Glomerular visceral epithelial cell (primary cell): ENCODE results near the gene RNASET2.

Experiments used
- DNase-seq: peaks from one replicate; pipeline ENCODE4 v3.0.0-alpha.2; 2016; ENCODE audit errors: extremely low spot score

Gene RNASET2, protein sequence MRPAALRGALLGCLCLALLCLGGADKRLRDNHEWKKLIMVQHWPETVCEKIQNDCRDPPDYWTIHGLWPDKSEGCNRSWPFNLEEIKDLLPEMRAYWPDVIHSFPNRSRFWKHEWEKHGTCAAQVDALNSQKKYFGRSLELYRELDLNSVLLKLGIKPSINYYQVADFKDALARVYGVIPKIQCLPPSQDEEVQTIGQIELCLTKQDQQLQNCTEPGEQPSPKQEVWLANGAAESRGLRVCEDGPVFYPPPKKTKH

DNA sequence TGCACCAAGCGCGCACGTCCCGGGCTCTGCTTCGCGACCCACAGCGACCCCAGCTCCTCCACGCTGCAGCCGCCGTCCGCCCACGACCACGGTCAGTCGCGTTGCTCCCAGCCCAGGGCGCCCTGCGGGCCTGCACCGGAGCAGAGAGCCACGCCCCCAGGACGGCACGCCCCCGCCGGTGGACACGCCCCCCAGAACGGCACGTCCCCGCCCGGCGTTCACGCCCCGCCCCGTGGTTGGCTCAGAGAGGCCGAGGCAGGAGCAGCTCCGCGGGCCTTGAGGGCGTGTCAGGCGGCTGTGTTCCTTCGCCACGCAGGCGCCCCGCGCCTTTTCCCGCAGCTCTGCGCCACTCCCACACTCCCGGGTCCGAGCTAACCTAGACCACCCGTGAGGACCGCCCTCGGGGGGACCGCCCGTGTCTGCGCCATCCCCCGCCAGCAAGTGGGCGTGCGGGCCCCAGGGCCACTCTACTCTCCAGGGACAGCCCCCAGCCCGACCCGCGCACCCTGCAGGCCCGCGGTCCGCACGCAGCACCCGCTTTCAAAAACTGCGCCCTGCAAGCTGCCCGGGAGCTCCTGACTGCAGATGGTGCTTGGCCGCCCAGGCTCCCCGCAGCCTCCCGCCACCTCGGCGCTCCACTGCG is at the start of gene RNASET2:
Gene RNASET2, minus strand, starts transcription at position 107 of the 643 bp plus-strand sequence. CDS start 368 bp downstream, outside the sequence.
- DNase-seq, result peak; percentile 93

DNA sequence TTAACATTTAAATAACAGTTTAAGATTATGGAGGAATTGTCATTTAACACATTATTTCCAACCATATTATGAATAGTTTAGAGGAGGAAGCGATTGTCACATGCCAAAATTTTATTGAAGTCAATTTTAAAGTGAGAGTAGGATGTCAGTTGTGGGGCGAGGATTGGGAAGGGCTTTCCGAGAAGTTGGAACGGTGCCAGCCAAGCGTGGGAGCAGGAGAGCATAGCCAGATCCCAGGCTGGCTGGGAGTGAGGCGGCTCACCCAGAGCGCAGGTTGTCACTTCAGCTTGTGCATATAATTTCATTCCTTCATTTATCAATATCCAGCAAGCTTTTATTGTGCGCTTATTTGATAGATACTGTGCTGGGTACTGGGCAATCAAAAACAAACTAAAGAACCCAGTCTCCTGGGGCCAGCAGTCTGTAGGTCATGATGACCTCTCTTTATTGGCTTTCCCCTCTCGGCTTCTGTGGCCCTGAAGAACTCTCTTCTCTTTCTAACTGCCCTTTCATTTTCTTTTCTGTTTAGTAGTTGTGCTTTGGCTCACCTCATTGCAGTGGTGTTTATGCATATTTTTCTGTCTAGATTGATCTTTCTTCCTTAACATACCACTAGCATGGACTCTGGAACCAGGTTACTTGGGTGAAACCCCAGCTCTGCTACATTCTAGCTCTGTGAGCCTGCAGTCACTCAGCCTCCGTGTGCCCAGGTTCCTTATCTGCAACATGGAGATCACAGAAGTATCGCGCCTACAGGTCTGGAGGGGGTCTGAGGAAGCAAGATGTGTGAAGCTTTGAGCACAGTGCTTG is 49.2 kb upstream of the RNASET2 start:
- DNase-seq, result no peak

DNA sequence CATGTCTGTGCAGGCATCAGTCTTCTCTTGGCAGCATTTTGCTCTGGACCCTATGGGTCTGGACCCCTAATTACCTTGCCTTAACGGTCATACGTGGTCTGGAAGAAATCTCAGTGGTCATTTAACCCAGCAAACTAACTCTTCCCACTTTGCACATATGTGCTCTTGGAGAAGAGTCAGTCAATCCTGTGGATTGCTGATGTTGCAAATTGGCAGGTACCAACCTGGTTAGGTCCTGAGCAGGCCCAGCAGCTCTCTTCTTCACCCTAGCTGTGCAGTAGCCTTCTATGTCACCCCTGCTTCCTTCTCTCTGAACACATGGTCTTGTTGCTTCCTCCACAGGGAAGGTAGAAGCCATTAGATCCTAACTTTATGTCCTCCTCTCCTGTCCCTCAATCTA is 44.4 kb upstream of the RNASET2 start:
- DNase-seq, result no peak

DNA sequence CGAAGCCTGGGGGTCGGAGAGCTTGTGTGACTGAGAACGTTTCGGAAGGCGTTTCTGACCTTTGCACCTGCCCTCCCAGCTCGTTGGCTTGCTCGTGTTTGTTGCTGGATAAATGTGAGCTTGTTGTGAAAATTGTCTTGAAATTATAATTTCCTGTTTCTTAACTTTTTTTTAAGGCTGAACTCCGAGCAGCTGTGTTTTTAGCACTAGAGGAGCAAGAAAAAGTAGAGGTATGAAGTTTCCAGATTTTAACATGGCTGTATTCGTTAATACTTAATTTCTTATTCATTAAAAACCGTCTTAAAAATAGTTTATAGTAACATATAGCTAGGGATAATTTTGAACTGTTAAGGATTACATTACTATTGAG is 43.5 kb upstream of the RNASET2 start:
- DNase-seq, result no peak

DNA sequence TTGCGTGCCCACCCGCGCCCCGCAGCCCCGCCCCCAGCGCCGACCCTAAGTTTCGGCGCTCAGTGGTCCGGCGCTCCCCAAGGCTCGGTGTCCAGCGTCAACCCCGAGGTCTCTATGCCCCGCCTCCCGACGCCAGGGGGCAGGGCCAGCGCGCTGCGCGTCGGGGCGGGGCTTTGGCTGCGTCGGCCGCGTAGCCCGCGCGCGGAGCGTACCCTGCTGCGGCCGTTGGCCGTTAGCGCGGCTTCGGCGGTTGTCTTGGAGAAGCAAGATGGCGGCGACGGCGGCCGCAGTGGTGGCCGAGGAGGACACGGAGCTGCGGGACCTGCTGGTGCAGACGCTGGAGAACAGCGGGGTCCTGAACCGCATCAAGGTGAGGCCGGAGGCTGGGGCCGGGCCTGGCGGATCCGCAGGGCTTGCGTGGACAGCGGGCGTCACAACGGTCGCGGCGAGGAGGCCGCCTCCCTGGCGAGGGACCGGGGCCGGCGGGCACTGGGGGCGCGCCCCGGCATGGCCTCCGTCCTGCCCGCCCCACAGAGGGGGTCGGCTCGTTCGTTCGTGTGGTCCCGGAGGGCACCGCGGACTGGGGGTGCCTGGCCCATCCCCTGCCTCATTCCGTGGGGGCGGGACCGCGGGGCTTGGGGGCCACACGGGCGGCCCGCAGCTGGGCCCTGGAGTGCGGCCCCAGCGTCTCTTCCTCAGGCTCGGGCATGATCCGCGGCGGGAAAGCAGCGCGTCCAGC is 43.0 kb upstream of the RNASET2 start, which contains the start of gene CEP43:
Gene CEP43, plus strand, starts transcription at position 253 of the 739 bp plus-strand sequence. Its CDS starts 16 bp downstream, at position 269.
- peak; percentile 98 for DNase-seq

DNA sequence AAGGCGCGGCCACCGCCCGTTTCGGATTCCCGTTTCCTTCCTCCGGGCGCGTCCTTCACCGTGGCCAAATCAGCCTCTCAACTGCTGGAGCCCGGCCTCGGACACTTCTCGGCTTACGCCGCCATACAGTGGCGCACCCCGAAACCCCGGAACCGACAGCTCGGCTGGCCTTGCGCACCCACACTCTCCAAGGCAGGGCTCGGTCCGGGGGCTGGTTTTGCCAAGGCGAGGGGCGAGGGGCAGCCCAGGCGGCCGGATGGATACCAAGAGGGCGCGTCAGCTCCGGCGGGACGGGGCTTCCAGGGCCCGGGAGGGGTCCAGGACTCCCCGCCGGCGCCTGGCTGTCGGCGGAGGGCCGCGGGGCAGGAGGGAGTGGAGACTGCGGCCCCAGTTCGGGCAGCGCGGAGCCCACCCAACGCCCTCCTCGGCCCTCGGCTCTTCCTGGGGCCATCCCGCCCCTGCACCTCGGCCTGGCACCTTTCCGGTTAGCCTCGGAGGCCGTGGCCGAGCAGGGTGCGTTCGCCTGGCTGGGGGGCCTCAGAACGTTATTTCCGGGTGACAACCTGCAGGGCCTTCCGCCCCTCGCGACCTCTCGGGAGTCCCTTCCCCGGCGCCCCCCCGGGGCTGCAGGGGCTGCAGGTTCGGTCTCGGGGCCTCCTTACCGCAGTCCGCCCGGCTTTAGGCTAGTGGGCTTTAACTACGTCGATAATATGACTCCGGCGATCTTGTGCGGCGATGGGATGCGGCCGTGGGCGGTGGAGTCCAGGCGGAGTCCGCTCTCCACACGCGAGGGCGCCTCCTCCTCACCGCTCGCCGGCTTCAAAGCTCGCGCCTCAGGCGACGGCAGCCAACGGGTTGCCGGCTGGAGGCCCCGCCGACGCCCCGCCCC is 42.1 kb upstream of the RNASET2 start:
- DNase-seq, result peak; percentile 5

DNA sequence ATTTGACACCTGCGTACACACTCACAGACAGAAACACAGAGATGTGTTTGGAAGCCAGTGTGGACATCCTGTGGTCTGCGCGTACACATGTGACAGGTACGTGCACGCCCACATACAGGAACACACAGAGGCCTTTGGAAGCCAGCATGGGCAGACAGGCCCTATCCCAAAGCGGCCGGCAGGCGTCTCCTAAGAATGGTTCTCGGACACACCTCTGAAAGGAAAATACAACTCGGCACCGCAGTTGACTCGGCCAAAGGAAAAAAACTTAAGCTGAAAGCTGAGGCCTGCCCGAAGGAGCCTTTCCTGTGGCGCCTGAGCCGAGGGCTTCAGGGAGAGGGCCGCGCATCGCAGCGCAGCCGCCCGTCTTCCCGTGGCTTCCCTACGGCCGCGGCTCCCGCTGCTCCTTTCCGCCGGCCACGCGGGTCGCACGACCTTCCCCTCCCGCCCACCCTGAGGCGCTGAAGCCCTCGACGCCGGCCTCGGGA is 41.5 kb upstream of the RNASET2 start:
- peak; percentile 81 for DNase-seq

DNA sequence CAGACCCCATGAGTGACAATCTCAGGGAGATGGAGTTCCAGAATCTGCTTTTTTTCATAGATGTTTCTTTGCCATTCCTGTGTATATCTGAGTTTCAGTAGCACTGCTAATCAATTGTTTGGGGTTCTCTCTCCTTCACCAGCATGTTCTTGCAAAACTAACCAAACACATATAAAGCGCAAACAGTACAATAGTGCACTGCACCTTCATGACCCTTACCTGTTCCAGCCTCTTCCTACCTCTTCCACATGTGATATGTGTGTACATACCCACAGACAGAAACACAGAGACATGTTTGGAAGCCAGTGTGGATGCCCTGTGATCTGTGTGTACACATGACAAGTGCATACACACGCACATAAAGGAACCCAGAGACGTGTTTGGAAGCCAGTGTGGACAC is 41.0 kb upstream of the RNASET2 start:
- no peak for DNase-seq

DNA sequence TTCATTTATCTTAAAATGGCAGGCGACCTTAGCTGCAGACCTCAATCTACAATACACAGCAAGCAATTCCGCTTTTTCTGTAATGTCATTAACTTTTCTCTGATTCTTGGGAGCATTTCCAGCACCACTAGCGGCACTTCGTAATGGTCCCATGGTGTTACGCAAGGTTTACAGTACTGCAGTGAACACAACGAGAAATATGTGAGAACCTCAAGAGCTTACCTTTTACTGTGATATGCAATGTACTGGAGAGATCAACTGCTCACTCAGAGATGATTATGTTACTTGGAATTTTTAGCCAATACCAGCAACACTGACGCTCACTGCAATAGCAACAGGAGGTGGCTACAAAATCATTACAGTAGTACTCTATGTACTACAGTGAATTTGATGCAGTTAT is 40.1 kb upstream of the RNASET2 start:
- DNase-seq, result no peak

DNA sequence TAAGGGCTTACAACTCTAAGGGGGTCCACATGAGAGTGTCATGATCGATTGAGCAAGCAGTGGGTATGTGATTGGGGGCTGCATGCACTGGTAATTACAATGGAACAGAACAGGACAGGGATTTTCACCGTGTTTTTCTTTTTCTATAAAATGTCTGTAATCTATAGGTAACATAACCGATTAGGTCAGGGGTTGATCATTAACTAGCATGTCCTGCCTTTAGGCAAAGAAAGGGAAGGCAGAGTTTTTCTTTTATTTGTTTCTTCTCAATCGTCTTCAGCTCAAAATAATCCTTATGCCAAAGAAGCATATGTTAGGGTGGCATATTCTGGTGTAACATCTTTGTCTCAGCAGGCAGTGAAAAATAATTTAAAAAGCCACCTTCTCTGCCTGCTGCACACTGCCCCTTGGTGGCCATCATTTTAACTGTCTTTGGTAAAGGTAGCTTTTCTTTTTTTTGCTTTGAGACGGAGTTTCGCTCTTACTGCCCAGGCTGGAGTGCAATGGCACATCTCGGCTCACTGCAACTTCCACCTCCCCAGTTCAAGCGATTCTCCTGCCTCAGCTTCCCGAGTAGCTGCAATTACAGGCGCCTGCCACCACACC is 33.2 kb upstream of the RNASET2 start:
- peak; percentile 37 for DNase-seq

DNA sequence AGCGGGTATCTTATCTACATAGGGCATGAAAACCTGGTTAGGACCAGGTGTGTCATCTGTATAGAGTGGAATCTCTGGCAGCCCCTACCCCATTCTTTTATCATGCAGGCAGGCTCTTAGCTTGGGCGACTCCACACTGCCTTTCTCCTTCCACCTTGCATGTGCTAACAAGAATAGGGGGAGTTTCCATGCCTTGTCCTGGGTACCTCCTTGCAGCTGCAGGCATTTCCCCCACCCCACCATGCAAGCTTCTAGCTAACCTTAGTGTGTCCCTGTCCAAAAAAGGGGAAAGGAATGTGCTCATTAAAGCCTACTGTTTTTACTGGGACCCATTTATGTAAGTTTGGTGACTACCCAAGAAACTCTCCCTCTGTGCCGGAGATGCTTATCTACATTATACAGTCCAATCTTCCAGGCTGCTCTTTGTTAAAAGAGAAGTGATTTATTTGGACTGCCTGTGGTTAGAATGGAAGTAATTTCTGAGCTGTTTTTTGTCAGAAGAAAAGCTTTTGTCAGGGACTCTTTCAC is 32.4 kb upstream of the RNASET2 start:
- no peak for DNase-seq

DNA sequence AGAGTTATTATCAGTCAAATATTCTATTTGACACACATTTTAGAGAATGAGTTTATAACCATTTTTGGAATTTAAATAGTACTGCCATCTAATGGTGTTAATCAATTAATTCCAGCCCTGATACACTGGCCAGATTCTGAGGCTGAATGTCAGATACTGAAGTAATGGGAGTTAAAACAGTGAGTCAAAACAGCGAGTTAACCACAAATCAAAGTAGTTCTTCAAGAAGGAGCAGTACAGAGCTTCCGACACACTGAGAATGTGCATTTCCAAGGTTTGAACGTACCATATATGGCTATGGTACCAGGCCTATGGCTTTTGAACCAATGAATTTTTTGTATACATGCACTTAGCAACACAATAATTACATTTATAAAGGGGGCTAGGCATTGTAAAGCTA is 31.6 kb upstream of the RNASET2 start:
- no peak for DNase-seq

DNA sequence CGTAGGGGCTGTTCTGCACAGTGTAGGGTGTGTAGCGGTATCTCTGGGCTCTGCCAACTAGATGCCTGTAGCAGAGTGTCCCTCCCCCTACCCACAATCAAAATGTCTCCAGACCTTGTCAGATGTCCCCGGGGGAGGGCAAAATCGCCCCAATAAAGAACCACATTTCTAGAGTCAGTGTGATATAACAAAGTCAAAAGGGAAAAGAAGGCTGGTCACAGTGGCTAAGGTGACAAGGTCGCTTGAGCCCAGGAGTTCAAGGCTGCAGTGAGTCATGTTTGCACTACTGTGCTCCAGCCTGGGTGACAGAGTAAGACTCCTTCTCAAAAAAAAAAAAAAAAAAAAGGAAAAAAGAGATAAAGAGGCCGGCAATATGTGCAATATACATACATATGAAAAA is 31.1 kb upstream of the RNASET2 start:
- DNase-seq, result no peak

DNA sequence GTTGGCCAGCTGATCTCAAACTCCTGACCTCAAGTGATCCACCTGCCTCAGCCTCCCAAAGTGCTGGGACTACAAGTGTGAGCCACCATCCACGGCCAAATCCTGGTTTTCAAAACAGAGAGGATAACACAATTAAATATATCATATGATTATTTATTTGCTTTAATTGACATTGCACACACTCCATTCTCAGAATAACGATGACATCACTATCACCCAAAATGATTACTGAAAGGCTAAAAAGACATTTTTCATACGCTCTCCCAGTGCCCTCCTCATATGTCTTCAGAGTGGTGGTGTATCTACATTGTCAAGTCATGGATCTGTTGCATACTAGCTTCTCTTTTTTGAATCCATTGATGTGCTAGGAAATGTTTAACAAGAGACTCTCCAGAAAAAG is 24.4 kb upstream of the RNASET2 start:
- no peak for DNase-seq

DNA sequence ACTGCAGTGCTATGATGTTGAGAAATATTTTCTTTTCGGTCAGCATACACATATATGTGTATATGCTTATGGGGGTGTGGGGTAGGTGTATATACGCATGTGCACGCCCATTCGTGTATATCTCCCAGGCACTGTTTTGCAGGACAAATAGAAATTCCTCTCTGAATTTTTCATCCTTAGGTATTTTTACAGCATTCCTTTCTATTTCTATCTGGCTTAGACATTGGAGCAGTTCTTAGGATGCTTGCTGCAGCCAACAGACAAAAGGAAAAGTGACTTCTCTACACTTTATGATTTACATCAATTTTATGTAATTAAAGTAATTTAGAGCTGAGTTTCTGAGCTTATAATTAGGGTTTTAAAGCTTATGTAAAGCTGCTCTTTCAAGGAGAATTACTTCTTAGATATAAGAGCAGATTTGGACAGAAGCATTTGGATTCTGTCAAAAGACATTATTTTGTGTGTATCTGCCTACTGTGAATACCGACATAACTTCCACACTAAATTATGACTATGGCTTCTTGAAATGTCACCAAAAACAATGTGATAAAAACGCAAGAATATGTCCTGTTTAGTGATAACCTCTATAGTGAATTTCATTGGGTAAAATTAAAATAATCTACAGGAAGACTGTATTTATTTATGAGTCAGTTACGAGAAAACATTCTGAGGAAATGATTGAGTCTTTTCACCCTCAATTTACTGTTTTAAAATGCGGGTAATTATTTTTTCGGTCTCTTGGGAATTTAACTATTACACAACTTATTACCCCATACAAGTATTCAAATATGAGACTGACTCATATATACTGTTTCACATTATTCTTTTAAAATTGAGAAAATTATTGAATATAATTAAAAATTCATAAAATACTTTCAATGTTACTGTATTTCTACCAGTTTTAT is 21.5 kb upstream of the RNASET2 start:
- no peak for DNase-seq

DNA sequence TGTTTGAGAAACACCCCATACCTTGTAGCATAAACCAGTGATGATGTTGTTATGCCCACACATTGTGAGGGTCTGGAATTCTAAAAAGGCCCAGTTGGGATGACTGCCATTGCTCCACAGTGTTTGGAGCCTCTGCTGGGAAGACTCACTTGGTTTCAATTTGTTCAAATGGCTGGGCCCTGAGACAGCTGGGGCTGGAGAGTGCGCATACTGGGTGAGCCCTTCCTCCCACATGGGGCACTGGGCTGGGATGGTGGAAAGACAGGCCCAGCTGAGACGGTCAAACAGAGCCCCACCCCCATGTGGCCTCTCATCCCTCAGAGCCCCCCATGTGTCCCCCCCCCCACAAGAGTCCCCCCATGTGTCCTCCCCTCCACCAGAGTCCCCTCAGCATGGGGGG is 20.3 kb upstream of the RNASET2 start:
- no peak for DNase-seq

DNA sequence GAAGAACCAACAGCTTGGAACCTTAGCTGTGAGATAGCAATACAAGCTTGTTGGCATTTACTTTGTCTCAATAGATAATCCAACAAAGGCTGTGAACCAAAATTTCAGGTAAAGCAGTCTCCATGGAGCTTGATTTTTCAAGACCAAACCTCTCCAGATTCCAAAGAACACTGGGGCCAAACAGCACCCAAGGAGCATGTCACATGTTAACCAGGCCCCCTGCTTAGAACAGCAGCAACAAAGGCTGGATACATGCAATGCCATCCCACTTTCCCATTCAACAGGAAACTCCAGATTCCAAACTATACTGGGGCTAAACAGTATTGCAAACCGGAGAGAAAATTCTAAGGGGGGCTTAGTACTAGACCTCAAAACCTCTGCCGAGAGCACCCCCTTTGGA is 15.8 kb upstream of the RNASET2 start:
- no peak for DNase-seq

DNA sequence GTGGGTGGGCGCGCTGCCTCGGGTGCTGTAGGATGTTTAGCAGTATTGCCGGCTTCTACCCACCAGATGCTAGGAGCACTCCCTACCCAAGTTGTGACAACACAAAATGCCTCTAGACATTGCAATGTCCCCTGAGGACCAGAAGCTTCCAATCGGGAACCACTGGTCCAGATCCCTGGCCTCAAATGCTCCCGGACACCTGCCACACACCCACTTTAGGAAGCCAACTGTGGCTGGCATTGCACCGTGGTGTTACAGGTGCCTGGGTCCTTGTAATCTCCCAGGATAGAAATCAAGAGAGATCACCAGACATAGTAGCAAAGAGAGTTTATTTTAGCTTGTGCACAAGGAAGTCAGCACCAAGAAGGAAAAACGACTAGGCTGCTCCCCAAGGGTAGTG is 14.9 kb upstream of the RNASET2 start:
- no peak for DNase-seq

DNA sequence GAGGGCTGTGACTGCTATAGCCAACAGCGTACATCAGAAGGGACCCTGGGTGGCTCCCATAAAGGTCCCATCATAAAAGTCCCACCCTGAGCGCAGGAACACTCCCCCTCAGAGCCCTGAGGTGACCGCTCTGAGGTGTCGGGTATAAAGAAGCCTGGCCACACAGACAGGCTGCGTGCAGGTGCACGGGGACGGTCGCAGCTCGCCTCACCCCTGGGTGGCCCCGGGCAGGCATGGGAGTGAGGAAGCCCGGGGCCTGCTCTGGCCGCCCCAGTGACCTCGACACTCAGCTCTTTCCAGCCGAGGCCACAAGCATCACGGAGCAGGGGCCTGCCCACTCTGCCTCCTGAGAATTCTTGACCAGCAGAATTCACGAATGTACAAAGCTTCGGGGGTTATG is 14.4 kb upstream of the RNASET2 start:
- DNase-seq, result no peak
